HTERT RPE-1 (cell line): ENCODE measurements around the gene OGFOD3.
"Not testable (repeated sequence)": the region's sequence is repeated elsewhere in the genome, so short reads cannot be mapped to it uniquely, and the experiment has no call there.

ENCODE experiments used
- in situ Hi-C: fragments of 300-500 bp; cut with MboI; formaldehyde crosslinking; loops from 4 replicates; pipeline ENCODE4 v1.14.3; 2020; ENCODE audit warnings: low sequenced_read_pairs

OGFOD3 gene

GRCh38 chr17:82435103-82435502 is 16.7 kb upstream of the OGFOD3 start:
- in situ Hi-C loops, result no loop called here

DNA sequence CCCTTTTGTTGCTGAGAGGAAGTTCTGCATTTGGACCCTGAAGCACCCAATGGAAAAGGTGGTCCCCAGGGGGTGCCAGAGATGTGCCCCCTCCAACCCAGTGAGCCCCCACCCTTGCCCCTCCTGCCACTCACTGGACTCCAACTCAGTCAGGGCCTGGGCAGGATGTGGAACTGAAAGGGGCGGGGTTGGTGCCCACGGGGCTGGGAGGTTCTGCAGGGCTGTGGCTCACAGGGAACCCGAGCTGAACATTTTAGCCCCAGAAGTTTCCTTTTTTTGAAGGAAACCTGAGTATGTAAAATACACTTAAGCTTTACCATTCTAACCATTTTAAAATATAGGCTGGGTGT is 15.8 kb upstream of the OGFOD3 start:
- in situ Hi-C loops, result no loop called here

GRCh38 chr17:82433560-82434215 is 15.3 kb upstream of the OGFOD3 start:
- in situ Hi-C loops, result no loop called here

GRCh38 chr17:82432017-82432416 is 13.6 kb upstream of the OGFOD3 start:
- in situ Hi-C loops, result no loop called here

DNA sequence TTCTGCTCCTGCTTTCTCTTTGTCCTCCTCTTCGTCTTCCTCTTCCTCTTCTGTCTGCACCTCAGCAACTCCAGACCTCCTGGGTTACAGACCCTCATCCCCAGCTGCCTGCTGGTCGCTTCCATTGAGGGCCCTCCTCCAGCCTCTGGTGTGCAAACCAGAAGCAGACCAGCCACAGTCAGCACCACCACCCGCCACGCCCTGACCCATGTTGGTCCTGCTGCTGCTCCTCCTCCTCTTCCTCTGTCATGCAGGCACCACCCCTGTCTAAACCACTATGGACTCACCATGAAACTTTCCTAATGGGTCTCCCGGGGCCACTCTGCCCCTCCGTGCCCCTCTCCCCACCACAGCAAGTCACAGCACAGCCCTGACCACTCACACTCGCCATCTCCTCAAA is 11.4 kb upstream of the OGFOD3 start:
- in situ Hi-C loops, result no loop called here

GRCh38 chr17:82428546-82428945 is 10.2 kb upstream of the OGFOD3 start:
- in situ Hi-C loops, result no loop called here

- in situ Hi-C loops, result no loop called here
Observed at GRCh38 chr17:82424863-82425159, 6.4 kb upstream of the OGFOD3 start.

- in situ Hi-C loops, result no loop called here
Observed at GRCh38 chr17:82424001-82424862, 5.8 kb upstream of the OGFOD3 start.

DNA sequence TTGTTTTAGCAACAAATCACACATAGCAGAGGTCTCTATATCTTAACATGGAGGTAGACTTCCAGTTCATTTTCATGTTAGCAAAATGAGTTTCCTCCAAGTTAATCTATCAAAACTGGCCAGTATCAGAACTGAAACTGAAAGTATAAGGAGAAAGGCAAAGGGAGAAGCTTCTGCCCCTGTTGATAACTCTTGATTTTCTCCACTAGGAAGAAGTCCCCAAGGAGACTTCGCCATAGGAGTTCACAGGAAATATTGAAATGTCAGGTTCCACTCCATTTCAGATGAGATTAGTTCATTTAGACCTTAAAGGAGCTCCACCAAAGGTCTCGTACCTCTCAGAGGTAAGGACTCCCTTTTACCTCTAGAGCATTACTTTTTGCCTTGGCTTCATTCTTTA is 1.2 kb upstream of the OGFOD3 start:
- in situ Hi-C loops, result no loop called here

- in situ Hi-C loops, result no loop called here
Observed at GRCh38 chr17:82416771-82417170, 1.6 kb downstream of the OGFOD3 start.

DNA sequence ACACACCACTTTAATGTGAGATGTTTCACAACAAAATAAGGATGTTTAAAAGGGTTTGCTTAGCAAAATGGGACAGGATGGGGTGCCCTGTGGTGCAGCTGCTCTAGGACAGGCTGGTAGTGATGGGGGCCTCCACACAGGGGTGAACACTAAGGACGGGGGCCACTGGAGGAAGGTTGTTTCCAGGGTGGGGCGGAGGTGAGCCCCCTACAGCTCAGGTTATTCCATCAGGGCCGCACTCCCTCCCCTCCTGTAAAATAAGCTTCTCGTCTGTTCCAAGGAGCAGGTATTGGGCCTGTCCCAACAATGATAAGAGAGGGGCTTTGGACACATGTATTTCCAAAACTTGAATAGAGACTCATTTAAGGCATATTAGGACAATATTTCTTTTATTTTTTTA is 2.1 kb downstream of the OGFOD3 start:
- in situ Hi-C loops, result no loop called here

- in situ Hi-C loops, result no loop called here
Observed at GRCh38 chr17:82415786-82416185, 2.6 kb downstream of the OGFOD3 start.

DNA sequence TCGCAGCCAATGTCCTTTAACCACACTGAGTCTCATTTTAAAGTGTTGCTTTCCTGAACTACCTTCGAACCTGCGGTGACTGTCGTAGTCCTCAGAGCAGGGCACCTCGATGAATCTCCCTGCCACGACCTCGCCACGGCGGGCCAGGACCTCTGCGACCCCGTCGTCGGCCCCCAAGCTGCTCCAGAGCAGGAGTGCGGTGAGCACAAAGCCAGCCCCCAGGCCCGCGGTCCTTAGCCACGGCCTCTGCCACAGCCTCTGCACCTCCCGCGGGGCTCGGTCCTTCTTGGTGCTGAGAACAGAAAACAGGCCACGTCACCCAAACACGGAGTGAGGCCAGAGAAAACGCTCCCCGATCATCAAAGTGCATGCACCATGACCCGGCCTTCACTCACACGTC is 3.0 kb downstream of the OGFOD3 start:
- in situ Hi-C loops, result no loop called here

- in situ Hi-C loops, result no loop called here
Observed at GRCh38 chr17:82414548-82415281, 3.7 kb downstream of the OGFOD3 start.

DNA sequence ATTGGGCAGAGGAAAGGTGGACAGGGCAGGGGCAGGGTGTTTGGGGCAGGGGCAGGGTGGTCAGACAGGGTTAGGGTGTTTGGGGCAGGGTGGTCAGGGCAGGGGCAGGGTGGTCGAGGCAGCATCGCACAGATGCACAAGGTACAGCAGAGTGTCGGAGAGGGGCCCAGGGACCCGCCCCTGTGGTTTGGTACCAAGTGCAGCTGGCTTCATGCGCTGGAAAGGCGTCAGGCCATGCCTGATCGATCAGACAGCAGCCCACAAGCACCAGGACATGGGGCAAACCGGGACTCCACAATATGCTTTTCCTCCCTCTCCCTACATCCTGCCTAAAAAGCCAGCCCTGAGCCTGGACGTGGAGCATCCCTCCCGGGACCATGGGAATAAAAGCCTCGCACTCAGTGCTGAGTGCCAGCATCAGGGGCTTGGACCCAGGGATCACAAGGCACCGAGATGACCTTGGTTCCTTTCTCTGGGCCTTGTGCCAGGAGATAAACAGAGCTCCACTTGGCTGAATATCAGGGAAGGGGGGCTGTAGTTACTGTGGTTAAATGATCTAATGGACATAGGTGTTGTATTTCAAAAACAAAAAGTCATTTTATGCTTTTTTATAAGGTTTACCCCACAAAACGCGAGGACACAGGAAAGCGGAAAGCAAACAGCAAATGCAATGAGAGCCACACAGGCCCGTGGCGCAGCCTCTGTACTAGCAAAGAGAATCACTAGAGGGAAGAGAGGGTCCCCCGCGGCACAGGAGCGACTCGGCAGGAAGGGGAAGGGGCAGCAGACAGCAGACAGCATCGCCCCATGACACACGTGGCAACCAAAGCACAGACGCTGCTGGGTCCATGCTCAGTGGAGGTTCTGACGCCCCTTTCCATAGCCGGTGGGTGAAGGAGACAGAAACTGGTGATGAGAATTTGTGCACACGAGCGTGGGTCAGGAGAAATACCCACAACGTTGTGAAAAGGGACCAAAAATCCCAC is 5.6 kb downstream of the OGFOD3 start:
- in situ Hi-C loops, result no loop called here

DNA sequence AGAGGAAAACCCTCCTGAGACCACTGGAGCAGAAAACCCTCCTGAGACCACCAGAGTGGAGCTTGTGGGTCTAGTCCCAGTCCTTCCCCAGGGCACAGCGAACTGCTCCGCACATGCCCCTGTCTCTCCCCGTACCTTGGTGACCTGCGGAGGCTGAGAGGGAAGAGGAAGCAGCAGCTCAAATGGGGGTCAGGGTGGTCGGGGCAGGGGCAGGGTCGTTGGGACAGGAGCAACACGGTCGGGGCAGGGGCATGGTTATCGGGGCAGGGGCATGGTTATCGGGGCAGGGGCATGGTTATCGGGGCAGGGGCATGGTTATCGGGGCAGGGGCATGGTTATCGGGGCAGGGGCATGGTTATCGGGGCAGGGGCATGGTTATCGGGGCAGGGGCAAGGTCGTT is 6.3 kb downstream of the OGFOD3 start:
- in situ Hi-C loops, result not testable (repeated sequence)

DNA sequence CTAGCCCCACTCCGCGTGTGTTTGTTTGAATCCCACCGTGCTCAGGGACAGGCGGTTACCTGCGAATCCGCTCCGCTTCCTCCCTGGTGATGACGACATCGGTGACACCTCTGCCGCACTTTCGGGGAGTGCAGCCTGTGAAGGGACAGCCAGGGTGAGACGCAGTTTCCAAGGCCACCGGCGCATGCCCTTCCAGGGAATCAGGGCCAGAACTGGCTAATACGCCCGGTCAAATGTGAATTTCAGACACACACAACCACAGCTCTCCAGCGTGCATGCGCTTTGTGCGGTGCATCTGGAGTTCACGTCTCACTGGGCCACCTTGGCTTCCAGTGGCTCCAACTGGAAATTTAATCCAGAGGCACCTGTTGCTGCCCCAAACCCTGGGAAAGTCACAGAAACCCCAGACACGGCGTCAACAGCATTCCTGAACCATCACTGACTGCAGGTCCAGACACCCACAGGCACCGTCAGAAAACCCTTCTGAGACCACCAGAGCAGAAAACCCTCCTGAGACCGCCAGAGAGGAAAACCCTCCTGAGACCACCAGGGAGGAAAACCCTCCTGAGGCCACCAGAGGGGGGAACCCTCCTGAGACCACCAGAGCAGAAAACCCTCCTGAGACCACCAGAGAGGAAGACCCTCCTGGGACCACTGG is 6.9 kb downstream of the OGFOD3 start:
- in situ Hi-C loops, result no loop called here

DNA sequence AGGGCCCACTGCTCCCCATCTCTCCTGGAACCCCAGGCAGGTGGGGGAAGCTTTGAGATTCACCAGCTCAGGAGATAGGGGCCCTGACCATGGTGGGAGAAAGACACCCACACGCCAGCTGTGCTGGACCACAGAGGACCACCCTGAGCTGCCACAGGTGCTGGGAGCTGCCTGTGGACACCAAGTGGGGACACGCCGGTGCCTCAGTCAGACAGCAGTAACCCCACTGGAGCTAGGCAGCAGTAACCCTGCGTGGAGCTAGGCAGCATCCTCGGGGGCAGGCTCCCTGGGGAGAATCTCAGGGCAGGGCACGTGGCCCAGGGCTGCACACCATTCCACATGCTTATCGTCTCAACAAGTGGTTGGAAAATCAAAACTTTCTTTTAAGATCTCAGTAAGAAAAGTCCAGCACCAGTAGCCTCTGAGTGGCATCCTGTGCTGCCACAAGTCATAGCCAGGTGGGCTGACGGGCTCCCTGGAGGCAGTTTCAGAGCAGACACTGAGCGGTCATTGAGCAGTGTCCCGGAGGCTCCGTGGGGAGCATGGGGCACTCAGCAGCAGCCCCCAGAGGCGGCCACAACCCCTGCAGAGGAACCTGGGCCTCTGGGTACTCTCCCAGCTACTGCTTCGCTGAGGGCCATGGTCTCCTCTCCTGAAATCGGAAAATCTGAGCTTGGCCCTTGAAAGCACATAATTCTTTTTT is 8.2 kb downstream of the OGFOD3 start:
- in situ Hi-C loops, result no loop called here

DNA sequence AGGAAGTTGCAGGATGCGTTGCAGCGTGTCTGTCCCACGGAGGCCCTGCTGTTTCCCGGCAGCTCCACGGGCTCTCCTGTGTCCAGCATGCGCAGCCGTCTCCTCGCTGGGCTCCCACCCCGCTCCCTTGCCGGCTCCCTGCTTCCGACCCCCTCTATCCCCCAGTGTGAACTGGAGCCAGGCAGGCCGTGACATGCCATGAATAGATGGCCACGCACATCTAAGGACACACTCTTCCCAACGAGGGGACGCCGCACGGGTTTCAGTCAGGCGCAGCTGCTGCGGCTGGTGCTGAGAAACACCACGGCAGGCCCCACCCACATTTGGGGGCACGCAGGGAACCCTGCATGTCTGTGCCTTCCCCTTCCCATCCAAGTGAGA is 9.5 kb downstream of the OGFOD3 start:
- in situ Hi-C loops, result no loop called here
